GM12878 (cell line): Measurements from ENCODE around the gene FOXL3. TPM values are rescaled to one million over a fixed set of nuclear protein-coding genes. Genes with fewer than 3 reads are reported as not detected.

Experiments used
- ATAC-seq: fragments of 200-7000 bp; cut with Tn5 transposase; 3 replicates; pipeline ENCODE4 v1.9.1; 2020; ENCODE audit warnings: mild to moderate bottlenecking, moderate library complexity
- BruUV-seq: library from RNA; stranded (reverse); fragments of 400-500 nt; replicated peaks from 2 replicates; lab custom pipeline; 2021; lab: Mats Ljungman, UMichigan
- CTCF ChIA-PET: fragments of 300-600 bp; sonication (Branson Sonifier 250); formaldehyde crosslinking; extraction: SDS; loops from one replicate; lab custom pipeline; 2021; ENCODE audit warnings: inconsistent platforms; lab: Yijun Ruan, JAX
- POLR2A ChIA-PET: fragments of 350-600 bp; formaldehyde crosslinking; extraction: SDS; loops from one replicate; lab custom pipeline; 2021; ENCODE audit warnings: inconsistent platforms; lab: Charles Lee
- RAD21 ChIA-PET: fragments of 300-600 bp; sonication (Branson Sonifier 250); formaldehyde crosslinking; loops from one replicate; lab custom pipeline; 2023; ENCODE audit warnings: antibody characterized with exemption; ENCODE audit not compliant: unreplicated experiment; lab: Charles Lee
- SMC1A ChIA-PET: fragments of 300-600 bp; sonication (Branson Sonifier 250); formaldehyde crosslinking; loops from one replicate; lab custom pipeline; 2023; ENCODE audit not compliant: unreplicated experiment, uncharacterized antibody; lab: Charles Lee
- DNase-seq: peaks from one replicate; pipeline ENCODE4 v3.0.0-alpha.2; 2011; ENCODE audit warnings: low read depth, low spot score
- FAIRE-seq: peaks from 3 replicates; lab custom pipeline; 2011; peaks lifted over from hg19 to GRCh38; lab: Jason Lieb, UNC
- H2AFZ ChIP-seq: 2 replicates; pipeline ENCODE4 v1.6.0; 2011; ENCODE audit warnings: low read depth, low read length, control low read depth; ENCODE audit not compliant: control insufficient read depth
- H3K27ac ChIP-seq: 2 replicates; pipeline ENCODE4 v1.5.1; 2011; ENCODE audit warnings: control low read depth; ENCODE audit not compliant: control insufficient read depth, insufficient read depth
- H3K27me3 ChIP-seq, 2 experiments: replicated peaks in 1 of 2; 2 replicates each; pipeline versions ENCODE4 v1.6.0 to v1.6.1; 2011; ENCODE audit warnings: low read length in 1 of 2; ENCODE audit not compliant: control insufficient read depth in 2 of 2, insufficient read depth in 2 of 2
- H3K36me3 ChIP-seq, 2 experiments: 2 replicates each; pipeline ENCODE4 v1.5.1; 2011; ENCODE audit warnings: low read length in 1 of 2; ENCODE audit not compliant: control insufficient read depth in 2 of 2, insufficient read depth in 2 of 2
- H3K4me1 ChIP-seq: 2 replicates; pipeline ENCODE4 v1.6.1; 2011; ENCODE audit warnings: mild to moderate bottlenecking, low read length, moderate library complexity, mixed read lengths; ENCODE audit not compliant: control insufficient read depth, insufficient read depth
- H3K4me2 ChIP-seq: 2 replicates; pipeline ENCODE4 v1.6.0; 2011; ENCODE audit warnings: control low read depth; ENCODE audit not compliant: control insufficient read depth, insufficient read depth
- H3K4me3 ChIP-seq: fragments of 200-600 bp; sonication (generic); 2 replicates; pipeline ENCODE4 v1.5.1; 2016
- H3K79me2 ChIP-seq: 2 replicates; pipeline ENCODE4 v1.6.0; 2011; ENCODE audit warnings: low read length; ENCODE audit not compliant: control insufficient read depth, insufficient read depth
- H3K9ac ChIP-seq: 2 replicates; pipeline ENCODE4 v1.8.0; 2011; ENCODE audit warnings: low read length, control low read depth, mixed read lengths; ENCODE audit not compliant: control insufficient read depth, insufficient read depth
- H3K9me3 ChIP-seq: replicated peaks from 3 replicates; pipeline ENCODE4 v1.5.1; 2011; ENCODE audit warnings: mild to moderate bottlenecking, low read length; ENCODE audit not compliant: control insufficient read depth, insufficient read depth
- H4K20me1 ChIP-seq: 2 replicates; pipeline ENCODE4 v1.6.0; 2011; ENCODE audit not compliant: control insufficient read depth, insufficient read depth
- BCL3 ChIP-seq: IDR thresholded peaks from 2 replicates; pipeline ENCODE4 v1.6.1; 2011; ENCODE audit warnings: borderline replicate concordance, low read depth, mild to moderate bottlenecking, moderate library complexity, low read length; ENCODE audit not compliant: insufficient read depth, poor library complexity, severe bottlenecking
- E4F1 ChIP-seq: fragments of 450-650 bp; IDR thresholded peaks from 2 replicates; pipeline ENCODE4 v1.6.1; 2018; ENCODE audit warnings: borderline replicate concordance, mild to moderate bottlenecking; ENCODE audit not compliant: partially characterized antibody
- HSF1 ChIP-seq: fragments of 150-350 bp; IDR thresholded peaks from 2 replicates; pipeline ENCODE4 v1.6.1; 2014; ENCODE audit warnings: mild to moderate bottlenecking, low read depth, low read length
- MTA2 ChIP-seq: fragments of 450-650 bp; IDR thresholded peaks from 2 replicates; pipeline ENCODE4 v1.6.1; 2016; ENCODE audit warnings: low read depth, mild to moderate bottlenecking, moderate library complexity
- YBX1 ChIP-seq: fragments of 450-650 bp; IDR thresholded peaks from 2 replicates; pipeline ENCODE4 v1.6.1; 2016; ENCODE audit warnings: antibody characterized with exemption
- ZBTB4 ChIP-seq: fragments of 450-650 bp; formaldehyde crosslinking; IDR thresholded peaks from 2 replicates; pipeline ENCODE4 v1.4.0; 2022; ENCODE audit warnings: mild to moderate bottlenecking, moderate library complexity
- WGBS: methylation state at CpG from one replicate; pipeline ENCODE4 v1.1.6; 2016; ENCODE audit warnings: low lambda C conversion rate; ENCODE audit not compliant: insufficient replicate concordance, insufficient coverage; ENCODE audit errors: missing lambda C conversion rate; 5-methylcytosine and 5-hydroxymethylcytosine counted together
- in situ Hi-C: fragments of 300-500 bp; cut with MboI; formaldehyde crosslinking; loops from 9 replicates; pipeline ENCODE4 v1.14.3; 2018; ENCODE audit warnings: mixed read lengths
- intact Hi-C: fragments of 100-400 bp; cut with micrococcal nuclease; formaldehyde crosslinking; loops from one replicate; pipeline ENCODE4 v1.14.2; 2022; ENCODE audit not compliant: unreplicated experiment
- polyA plus RNA-seq, 11 experiments: library from polyadenylated mRNA; depleted of rRNA in 4 of 11; unstranded in 6 of 11; stranded (reverse) in 5 of 11; fragments of >200 nt; fragmentation: Nextera tagmentation in 4 of 11; fragmentation: Illumina TruSeq in 1 of 11; extraction: Ambion mirVana in 4 of 11; extraction: Trizol in 1 of 11; gene quantifications; 1 replicate in 1 of 11; 2 replicates in 10 of 11; pipeline versions ENCODE4 v1.2.1 to v1.2.3, GENCODE V29; 2011 to 2016; ENCODE audit warnings: inconsistent platforms in 2 of 11, missing spikeins in 2 of 11, low read depth in 1 of 11
- total RNA-seq, 4 experiments: library from RNA; depleted of rRNA in 3 of 4; stranded (reverse); fragments of >200 nt in 3 of 4; fragmentation: Illumina TruSeq in 1 of 4; extraction: Trizol in 1 of 4; gene quantifications; 2 replicates each; pipeline versions ENCODE4 v1.2.1 to v1.2.3, GENCODE V29; 2013 to 2021
- TF ChIP-seq, protein P1 (sequence below): fragments of 450-650 bp; IDR thresholded peaks from 2 replicates; pipeline ENCODE4 v1.6.1; 2017; ENCODE audit warnings: mild to moderate bottlenecking
- TF ChIP-seq, protein P2 (sequence below): fragments of 450-650 bp; formaldehyde crosslinking; IDR thresholded peaks from 2 replicates; pipeline ENCODE4 v1.5.0; 2022; ENCODE audit warnings: mild to moderate bottlenecking, missing genetic modification characterization

FOXL3 gene
- total and polyA plus RNA-seq, 10 of the 15 experiments (the other 5 are each of a cell fraction or from before 2014, with no cell fraction given): not detected

- Histone ChIP-seq H3K27ac (no peak overlapping the region), H4K20me1 (no peaks in the 10 kb centered on the region), H3K4me3 (no peak overlapping the region), H3K9me3 (peaks cover 2% of the 10 kb centered on the region; the same call in 2 of the 3 replicates), H3K36me3 (no peaks in the 10 kb centered on the region), H3K9ac (no peak overlapping the region), H3K4me2 (no peak overlapping the region), H3K27me3 (no peaks in the 10 kb centered on the region), H2AFZ (no peak overlapping the region), H3K4me1 (no peaks in the 10 kb centered on the region), H3K79me2 (no peaks in the 10 kb centered on the region)
- intact Hi-C loops (no loop called here), in situ Hi-C loops (no loop called here)
- FAIRE-seq: no peak
- SMC1A ChIA-PET: no interaction called here
- POLR2A ChIA-PET: no interaction called here
- WGBS: 60% methylated on average over 16 of the region's 16 CpGs
- no peak for ATAC-seq
- CTCF ChIA-PET: no interaction called here
- BruUV-seq: no TSS peak
- RAD21 ChIA-PET: no interaction called here
- DNase-seq: no peak
- no peak for TF ChIP-seq HSF1
- TF ChIP-seq, protein P1, sequence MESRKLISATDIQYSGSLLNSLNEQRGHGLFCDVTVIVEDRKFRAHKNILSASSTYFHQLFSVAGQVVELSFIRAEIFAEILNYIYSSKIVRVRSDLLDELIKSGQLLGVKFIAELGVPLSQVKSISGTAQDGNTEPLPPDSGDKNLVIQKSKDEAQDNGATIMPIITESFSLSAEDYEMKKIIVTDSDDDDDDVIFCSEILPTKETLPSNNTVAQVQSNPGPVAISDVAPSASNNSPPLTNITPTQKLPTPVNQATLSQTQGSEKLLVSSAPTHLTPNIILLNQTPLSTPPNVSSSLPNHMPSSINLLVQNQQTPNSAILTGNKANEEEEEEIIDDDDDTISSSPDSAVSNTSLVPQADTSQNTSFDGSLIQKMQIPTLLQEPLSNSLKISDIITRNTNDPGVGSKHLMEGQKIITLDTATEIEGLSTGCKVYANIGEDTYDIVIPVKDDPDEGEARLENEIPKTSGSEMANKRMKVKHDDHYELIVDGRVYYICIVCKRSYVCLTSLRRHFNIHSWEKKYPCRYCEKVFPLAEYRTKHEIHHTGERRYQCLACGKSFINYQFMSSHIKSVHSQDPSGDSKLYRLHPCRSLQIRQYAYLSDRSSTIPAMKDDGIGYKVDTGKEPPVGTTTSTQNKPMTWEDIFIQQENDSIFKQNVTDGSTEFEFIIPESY: no peak
- TF ChIP-seq YBX1: no peak
- TF ChIP-seq MTA2: no peak
- TF ChIP-seq ZBTB4 (CRISPR knock-in tag): no peak
- TF ChIP-seq E4F1: no peak
- TF ChIP-seq, protein P2, sequence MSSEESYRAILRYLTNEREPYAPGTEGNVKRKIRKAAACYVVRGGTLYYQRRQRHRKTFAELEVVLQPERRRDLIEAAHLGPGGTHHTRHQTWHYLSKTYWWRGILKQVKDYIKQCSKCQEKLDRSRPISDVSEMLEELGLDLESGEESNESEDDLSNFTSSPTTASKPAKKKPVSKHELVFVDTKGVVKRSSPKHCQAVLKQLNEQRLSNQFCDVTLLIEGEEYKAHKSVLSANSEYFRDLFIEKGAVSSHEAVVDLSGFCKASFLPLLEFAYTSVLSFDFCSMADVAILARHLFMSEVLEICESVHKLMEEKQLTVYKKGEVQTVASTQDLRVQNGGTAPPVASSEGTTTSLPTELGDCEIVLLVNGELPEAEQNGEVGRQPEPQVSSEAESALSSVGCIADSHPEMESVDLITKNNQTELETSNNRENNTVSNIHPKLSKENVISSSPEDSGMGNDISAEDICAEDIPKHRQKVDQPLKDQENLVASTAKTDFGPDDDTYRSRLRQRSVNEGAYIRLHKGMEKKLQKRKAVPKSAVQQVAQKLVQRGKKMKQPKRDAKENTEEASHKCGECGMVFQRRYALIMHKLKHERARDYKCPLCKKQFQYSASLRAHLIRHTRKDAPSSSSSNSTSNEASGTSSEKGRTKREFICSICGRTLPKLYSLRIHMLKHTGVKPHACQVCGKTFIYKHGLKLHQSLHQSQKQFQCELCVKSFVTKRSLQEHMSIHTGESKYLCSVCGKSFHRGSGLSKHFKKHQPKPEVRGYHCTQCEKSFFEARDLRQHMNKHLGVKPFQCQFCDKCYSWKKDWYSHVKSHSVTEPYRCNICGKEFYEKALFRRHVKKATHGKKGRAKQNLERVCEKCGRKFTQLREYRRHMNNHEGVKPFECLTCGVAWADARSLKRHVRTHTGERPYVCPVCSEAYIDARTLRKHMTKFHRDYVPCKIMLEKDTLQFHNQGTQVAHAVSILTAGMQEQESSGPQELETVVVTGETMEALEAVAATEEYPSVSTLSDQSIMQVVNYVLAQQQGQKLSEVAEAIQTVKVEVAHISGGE (CRISPR knock-in tag): no peak
- TF ChIP-seq BCL3: no peak
Measured at GRCh38 chr7:285731-286130, 4.2 kb upstream of the FOXL3 start.
